CD14-positive monocyte (primary cell): ENCODE measurements around the gene TLCD3A. TPM values are rescaled to one million over a fixed set of nuclear protein-coding genes. Genes with fewer than 3 reads are reported as not detected.

ENCODE experiments used
- DNase-seq, 3 donors: peaks; one replicate each; pipeline ENCODE4 v3.0.0-alpha.2; 2011 to 2022
- H2AFZ ChIP-seq: 2 replicates; pipeline ENCODE4 v1.6.0; 2012; ENCODE audit warnings: mild to moderate bottlenecking, low read depth, low read length, inconsistent platforms; ENCODE audit not compliant: insufficient read depth, poor library complexity, severe bottlenecking
- H3K27ac ChIP-seq, 2 donors: 1 replicate in 1 of 2; 2 replicates in 1 of 2; pipeline ENCODE4 v1.5.1; 2012 to 2013; ENCODE audit warnings: low read length in 2 of 2, control low read depth in 1 of 2, inconsistent platforms in 1 of 2, low read depth in 1 of 2, mild to moderate bottlenecking in 1 of 2
- H3K27me3 ChIP-seq, 2 donors: one replicate each; pipeline versions ENCODE4 v1.6.0 to v1.6.1; 2011 to 2013; ENCODE audit warnings: low read length in 2 of 2; ENCODE audit not compliant: control insufficient read depth in 2 of 2, insufficient read depth in 2 of 2
- H3K36me3 ChIP-seq, 2 donors: replicated peaks in 1 of 2; 1 replicate in 1 of 2; 2 replicates in 1 of 2; pipeline versions ENCODE4 v1.5.1 to v1.6.1; 2012 to 2013; ENCODE audit warnings: low read length in 2 of 2, control low read depth in 1 of 2, inconsistent platforms in 1 of 2, mild to moderate bottlenecking in 1 of 2; ENCODE audit not compliant: insufficient read depth in 2 of 2, control insufficient read depth in 1 of 2
- H3K4me1 ChIP-seq, 2 donors: 1 replicate in 1 of 2; 2 replicates in 1 of 2; pipeline versions ENCODE4 v1.5.1 to v1.6.1; 2012 to 2013; ENCODE audit warnings: low read length in 2 of 2, control low read depth in 1 of 2, inconsistent platforms in 1 of 2, mild to moderate bottlenecking in 1 of 2, moderate library complexity in 1 of 2; ENCODE audit not compliant: insufficient read depth in 2 of 2, control insufficient read depth in 1 of 2
- H3K4me2 ChIP-seq: replicated peaks from 2 replicates; pipeline ENCODE3; 2012; ENCODE audit warnings: low read length, moderate library complexity, mild to moderate bottlenecking; ENCODE audit not compliant: poor library complexity, severe bottlenecking; ENCODE audit errors: extremely low read depth
- H3K4me3 ChIP-seq, 3 experiments: fragments of 200-600 bp in 1 of 3; sonication (generic) in 1 of 3; replicated peaks in 1 of 3; 1 replicate in 2 of 3; 2 replicates in 1 of 3; pipeline ENCODE4 v1.5.1; 2011 to 2013; ENCODE audit warnings: low read length in 3 of 3, mild to moderate bottlenecking in 3 of 3, control low read depth in 2 of 3, low read depth in 2 of 3, inconsistent platforms in 1 of 3, moderate library complexity in 1 of 3
- H3K79me2 ChIP-seq: 2 replicates; pipeline ENCODE4 v1.6.0; 2012; ENCODE audit warnings: mild to moderate bottlenecking, control low read depth, inconsistent platforms, low read length, moderate library complexity; ENCODE audit not compliant: insufficient read depth
- H3K9ac ChIP-seq: 2 replicates; pipeline ENCODE4 v1.6.0; 2017; ENCODE audit warnings: low read length, mild to moderate bottlenecking; ENCODE audit not compliant: insufficient read depth, poor library complexity, severe bottlenecking
- H3K9me3 ChIP-seq, 2 donors: replicated peaks in 1 of 2; 1 replicate in 1 of 2; 2 replicates in 1 of 2; pipeline versions ENCODE4 v1.5.1 to v1.6.1; 2012 to 2013; ENCODE audit warnings: low read length in 2 of 2, control low read depth in 1 of 2; ENCODE audit not compliant: control insufficient read depth in 1 of 2, insufficient read depth in 1 of 2
- H4K20me1 ChIP-seq: 2 replicates; pipeline ENCODE4 v1.6.0; 2012; ENCODE audit warnings: mild to moderate bottlenecking, low read length, control low read depth, moderate library complexity; ENCODE audit not compliant: insufficient read depth
- H3K27ac Mint-ChIP-seq, 7 donors: one replicate each; pipeline ENCODE4 v1.8.0; 2020; ENCODE audit warnings: mild to moderate bottlenecking in 7 of 7, mixed read lengths in 7 of 7, moderate library complexity in 6 of 7, inconsistent platforms in 2 of 7
- H3K27me3 Mint-ChIP-seq, 3 donors: one replicate each; pipeline ENCODE4 v1.8.0; 2021 to 2022; ENCODE audit warnings: low read depth in 3 of 3, mild to moderate bottlenecking in 3 of 3, mixed read lengths in 3 of 3, moderate library complexity in 3 of 3, inconsistent platforms in 1 of 3
- H3K36me3 Mint-ChIP-seq, 2 donors: one replicate each; pipeline ENCODE4 v1.8.0; 2020; ENCODE audit warnings: mixed read lengths in 2 of 2, inconsistent platforms in 1 of 2, mild to moderate bottlenecking in 1 of 2
- H3K4me1 Mint-ChIP-seq: one replicate; pipeline ENCODE4 v1.8.0; 2020; ENCODE audit warnings: mild to moderate bottlenecking, mixed read lengths
- H3K4me3 Mint-ChIP-seq, 2 donors: one replicate each; pipeline ENCODE4 v1.8.0; 2020; ENCODE audit warnings: mild to moderate bottlenecking in 2 of 2, mixed read lengths in 2 of 2, moderate library complexity in 1 of 2
- H3K9me3 Mint-ChIP-seq, 7 donors: one replicate each; pipeline ENCODE4 v1.8.0; 2020 to 2022; ENCODE audit warnings: mixed read lengths in 7 of 7, mild to moderate bottlenecking in 6 of 7, moderate library complexity in 6 of 7, inconsistent platforms in 2 of 7
- WGBS: methylation state at CpG from one replicate; pipeline ENCODE4 v1.1.5; 2013; ENCODE audit warnings: missing lambda C conversion rate; ENCODE audit not compliant: insufficient coverage; 5-methylcytosine and 5-hydroxymethylcytosine counted together
- intact Hi-C, 2 donors: fragments of 100-400 bp; cut with micrococcal nuclease; formaldehyde crosslinking; loops; one replicate each; pipeline versions ENCODE4 v1.15.0 to v1.15.1; 2023
- polyA plus RNA-seq, 3 donors: library from polyadenylated mRNA; depleted of rRNA in 1 of 3; unstranded in 2 of 3; stranded (reverse) in 1 of 3; fragments of 300-500 nt in 2 of 3; fragments of >200 nt in 1 of 3; fragmentation: Illumina TruSeq in 2 of 3; gene quantifications; 1 replicate in 2 of 3; 2 replicates in 1 of 3; pipeline ENCODE4 v1.2.3, GENCODE V29; 2012 to 2021
- TF ChIP-seq, protein P1 (sequence below): fragments of 200-600 bp; IDR thresholded peaks from one replicate; pipeline ENCODE4 v1.8.0; 2022; ENCODE audit warnings: antibody characterized with exemption, mild to moderate bottlenecking

The TLCD3A gene
- polyA plus RNA-seq, 3 donors = 0.09 to 1.8 (median 0.13) TPM

GRCh38 chr17:733743-734142 lies 1.3 kb downstream of the TLCD3A start:
- Histone ChIP-seq H3K9me3 (peaks cover 0 to 8% of the 10 kb centered on the region in 2 donors), H3K79me2 (no peaks in the 10 kb centered on the region), H2AFZ (no peak overlapping the region), H3K27me3 (peaks cover 20 to 38% of the 10 kb centered on the region in 2 donors), H3K4me1 (peaks cover 10 to 16% of the 10 kb centered on the region in 2 donors), H4K20me1 (no peaks in the 10 kb centered on the region), H3K9ac (no peak overlapping the region), H3K4me3 (no peak overlapping the region), H3K4me2 (peak overlapping the region; percentile 84), H3K36me3 (no peaks in the 10 kb centered on the region), H3K27ac (no peak overlapping the region)
- TF ChIP-seq, protein P1, sequence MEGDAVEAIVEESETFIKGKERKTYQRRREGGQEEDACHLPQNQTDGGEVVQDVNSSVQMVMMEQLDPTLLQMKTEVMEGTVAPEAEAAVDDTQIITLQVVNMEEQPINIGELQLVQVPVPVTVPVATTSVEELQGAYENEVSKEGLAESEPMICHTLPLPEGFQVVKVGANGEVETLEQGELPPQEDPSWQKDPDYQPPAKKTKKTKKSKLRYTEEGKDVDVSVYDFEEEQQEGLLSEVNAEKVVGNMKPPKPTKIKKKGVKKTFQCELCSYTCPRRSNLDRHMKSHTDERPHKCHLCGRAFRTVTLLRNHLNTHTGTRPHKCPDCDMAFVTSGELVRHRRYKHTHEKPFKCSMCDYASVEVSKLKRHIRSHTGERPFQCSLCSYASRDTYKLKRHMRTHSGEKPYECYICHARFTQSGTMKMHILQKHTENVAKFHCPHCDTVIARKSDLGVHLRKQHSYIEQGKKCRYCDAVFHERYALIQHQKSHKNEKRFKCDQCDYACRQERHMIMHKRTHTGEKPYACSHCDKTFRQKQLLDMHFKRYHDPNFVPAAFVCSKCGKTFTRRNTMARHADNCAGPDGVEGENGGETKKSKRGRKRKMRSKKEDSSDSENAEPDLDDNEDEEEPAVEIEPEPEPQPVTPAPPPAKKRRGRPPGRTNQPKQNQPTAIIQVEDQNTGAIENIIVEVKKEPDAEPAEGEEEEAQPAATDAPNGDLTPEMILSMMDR = no peak
- WGBS = 89% methylated on average over 6 of the region's 10 CpGs
- no peak for DNase-seq
- Mint-ChIP-seq H3K4me1 (peaks cover 10% of the 10 kb centered on the region), H3K4me3 (peak overlapping the region; percentile 2 to 91), H3K9me3 (peaks cover 0 to 13% (median 5%) of the 10 kb centered on the region in 7 donors), H3K27me3 (peaks cover 35 to 46% (median 36%) of the 10 kb centered on the region in 3 donors), H3K27ac (peak overlapping the region in 2 of 7 donors; percentile 63 to 77), H3K36me3 (peaks cover 2 to 3% of the 10 kb centered on the region in 2 donors)
- intact Hi-C loops = no loop called here

- Histone ChIP-seq H3K9ac (no peak overlapping the region), H4K20me1 (no peaks in the 10 kb centered on the region), H3K27me3 (peaks cover 10 to 21% of the 10 kb centered on the region in 2 donors), H3K4me2 (no peak overlapping the region), H3K36me3 (peaks cover 3 to 8% of the 10 kb centered on the region in 2 donors), H3K4me3 (no peak overlapping the region), H3K9me3 (peaks cover 0 to 8% of the 10 kb centered on the region in 2 donors), H3K4me1 (peaks cover 24 to 26% of the 10 kb centered on the region in 2 donors), H2AFZ (no peak overlapping the region), H3K79me2 (no peaks in the 10 kb centered on the region), H3K27ac (no peak overlapping the region)
- Mint-ChIP-seq H3K4me3 (no peak overlapping the region), H3K36me3 (peaks cover 18 to 22% of the 10 kb centered on the region in 2 donors), H3K9me3 (peaks cover 0 to 7% (median 4%) of the 10 kb centered on the region in 7 donors), H3K4me1 (peaks cover 24% of the 10 kb centered on the region), H3K27me3 (peaks cover 18 to 23% (median 22%) of the 10 kb centered on the region in 3 donors), H3K27ac (no peak overlapping the region)
- no peak for DNase-seq
- WGBS = 97% methylated on average over 9 of the region's 13 CpGs
- TF ChIP-seq, protein P1 = no peak
- intact Hi-C loops = no loop called here
These were observed 5.2 kb downstream of the TLCD3A start for GRCh38 chr17:737561-738113.
